ENCODE measurements around the gene MLF2. TPM values are rescaled to one million over a fixed set of nuclear protein-coding genes. Genes with fewer than 3 reads are reported as not detected.

Gene MLF2
- total and polyA plus RNA-seq, 9 of the 15 experiments (the other 6 are each of a cell fraction or from before 2014, with no cell fraction given), result 11.4 to 190 (median 139) TPM

DNA sequence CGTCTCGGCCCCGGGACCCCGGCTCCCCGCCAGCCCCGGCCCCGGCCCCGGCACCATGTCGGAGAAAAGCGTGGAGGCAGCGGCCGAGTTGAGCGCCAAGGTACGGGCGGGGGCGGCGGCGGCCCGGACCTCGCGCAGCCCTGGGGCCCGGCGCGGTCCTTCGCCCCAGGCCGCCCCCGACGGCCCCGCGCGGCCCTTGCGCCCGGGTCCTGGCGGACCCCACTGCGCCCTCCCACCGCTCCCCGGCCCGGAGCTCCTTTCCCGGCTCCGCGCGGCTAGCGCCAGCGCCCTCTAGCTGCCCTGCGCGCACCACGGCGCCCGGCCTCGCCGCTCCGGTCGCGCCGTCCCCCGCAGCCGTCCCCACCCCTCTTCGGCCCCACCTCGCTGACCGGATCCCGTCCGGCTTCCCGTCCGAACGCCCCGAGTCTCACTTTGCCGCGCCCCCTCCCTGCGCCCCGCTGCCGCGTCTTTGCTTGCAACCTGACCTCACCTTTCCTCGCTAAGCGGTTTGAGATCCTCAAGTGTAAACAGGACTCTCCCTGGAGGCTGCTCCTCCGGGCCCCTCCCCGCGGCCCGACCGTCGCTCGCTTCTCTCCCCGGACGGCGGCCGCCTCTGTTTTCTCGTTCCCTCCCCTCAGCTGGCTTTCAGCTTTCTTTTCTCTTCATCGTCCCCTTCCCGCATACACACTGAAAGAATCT is 13.9 kb upstream of the MLF2 start (continued):
- TF ChIP-seq, protein P1, sequence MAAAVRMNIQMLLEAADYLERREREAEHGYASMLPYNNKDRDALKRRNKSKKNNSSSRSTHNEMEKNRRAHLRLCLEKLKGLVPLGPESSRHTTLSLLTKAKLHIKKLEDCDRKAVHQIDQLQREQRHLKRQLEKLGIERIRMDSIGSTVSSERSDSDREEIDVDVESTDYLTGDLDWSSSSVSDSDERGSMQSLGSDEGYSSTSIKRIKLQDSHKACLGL (CRISPR knock-in tag; IDR thresholded peaks at IDR 0.05; ENCODE audit: borderline replicate concordance, poor library complexity, severe bottlenecking), result no peak
- TF ChIP-seq BRF1 (IDR thresholded peaks at IDR 0.05; ENCODE audit: borderline replicate concordance, extremely low read depth, insufficient read length) (no peak), MTA1 (IDR thresholded peaks at IDR 0.05; ENCODE audit: borderline replicate concordance) (no peak), ZNF586 (CRISPR knock-in tag; conservative IDR thresholded peaks at IDR 0.05) (no peak), ETV6 (IDR thresholded peaks at IDR 0.05; ENCODE audit: borderline replicate concordance in 1 of 2, low read depth in 2 of 2, low read length in 1 of 2) (no peak), ETV6 (CRISPR knock-in tag; IDR thresholded peaks at IDR 0.05; ENCODE audit: borderline replicate concordance) (no peak), TCF7 (IDR thresholded peaks at IDR 0.05; ENCODE audit: borderline replicate concordance) (no peak), NUFIP1 (IDR thresholded peaks at IDR 0.05; ENCODE audit: partially characterized antibody) (no peak), TAF1 (IDR thresholded peaks at IDR 0.05; ENCODE audit: control insufficient read depth, extremely low read depth, insufficient read depth, low read length, severe bottlenecking) (peak; percentile 49), ZNF347 (CRISPR knock-in tag; IDR thresholded peaks at IDR 0.05; ENCODE audit: low read depth) (no peak), MAFF (IDR thresholded peaks at IDR 0.05; ENCODE audit: low read length) (no peak), BRD9 (IDR thresholded peaks at IDR 0.05; ENCODE audit: low read depth, partially characterized antibody) (no peak), GTF2F1 (IDR thresholded peaks at IDR 0.05; ENCODE audit: low read depth, low read length) (no peak), ELF2 (CRISPR knock-in tag; IDR thresholded peaks at IDR 0.05) (0 out of 2 replicates have a peak, but pooled peaks have one; percentile 17), NR2C2 (CRISPR knock-in tag; IDR thresholded peaks at IDR 0.05) (no peak), NR2C2 (tag; IDR thresholded peaks at IDR 0.05) (no peak), HEY1 (CRISPR knock-in tag; IDR thresholded peaks at IDR 0.05; ENCODE audit: borderline replicate concordance) (no peak), SRF (CRISPR knock-in tag; IDR thresholded peaks at IDR 0.05) (no peak), EP400 (IDR thresholded peaks at IDR 0.05) (peak; percentile 34), CHD1 (IDR thresholded peaks at IDR 0.05; ENCODE audit: low read length) (no peak)
- TF ChIP-seq, protein P2, sequence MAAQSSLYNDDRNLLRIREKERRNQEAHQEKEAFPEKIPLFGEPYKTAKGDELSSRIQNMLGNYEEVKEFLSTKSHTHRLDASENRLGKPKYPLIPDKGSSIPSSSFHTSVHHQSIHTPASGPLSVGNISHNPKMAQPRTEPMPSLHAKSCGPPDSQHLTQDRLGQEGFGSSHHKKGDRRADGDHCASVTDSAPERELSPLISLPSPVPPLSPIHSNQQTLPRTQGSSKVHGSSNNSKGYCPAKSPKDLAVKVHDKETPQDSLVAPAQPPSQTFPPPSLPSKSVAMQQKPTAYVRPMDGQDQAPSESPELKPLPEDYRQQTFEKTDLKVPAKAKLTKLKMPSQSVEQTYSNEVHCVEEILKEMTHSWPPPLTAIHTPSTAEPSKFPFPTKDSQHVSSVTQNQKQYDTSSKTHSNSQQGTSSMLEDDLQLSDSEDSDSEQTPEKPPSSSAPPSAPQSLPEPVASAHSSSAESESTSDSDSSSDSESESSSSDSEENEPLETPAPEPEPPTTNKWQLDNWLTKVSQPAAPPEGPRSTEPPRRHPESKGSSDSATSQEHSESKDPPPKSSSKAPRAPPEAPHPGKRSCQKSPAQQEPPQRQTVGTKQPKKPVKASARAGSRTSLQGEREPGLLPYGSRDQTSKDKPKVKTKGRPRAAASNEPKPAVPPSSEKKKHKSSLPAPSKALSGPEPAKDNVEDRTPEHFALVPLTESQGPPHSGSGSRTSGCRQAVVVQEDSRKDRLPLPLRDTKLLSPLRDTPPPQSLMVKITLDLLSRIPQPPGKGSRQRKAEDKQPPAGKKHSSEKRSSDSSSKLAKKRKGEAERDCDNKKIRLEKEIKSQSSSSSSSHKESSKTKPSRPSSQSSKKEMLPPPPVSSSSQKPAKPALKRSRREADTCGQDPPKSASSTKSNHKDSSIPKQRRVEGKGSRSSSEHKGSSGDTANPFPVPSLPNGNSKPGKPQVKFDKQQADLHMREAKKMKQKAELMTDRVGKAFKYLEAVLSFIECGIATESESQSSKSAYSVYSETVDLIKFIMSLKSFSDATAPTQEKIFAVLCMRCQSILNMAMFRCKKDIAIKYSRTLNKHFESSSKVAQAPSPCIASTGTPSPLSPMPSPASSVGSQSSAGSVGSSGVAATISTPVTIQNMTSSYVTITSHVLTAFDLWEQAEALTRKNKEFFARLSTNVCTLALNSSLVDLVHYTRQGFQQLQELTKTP (IDR thresholded peaks at IDR 0.05; ENCODE audit: low read depth in 1 of 2, partially characterized antibody in 2 of 2), result no peak
- TF ChIP-seq, protein P3, sequence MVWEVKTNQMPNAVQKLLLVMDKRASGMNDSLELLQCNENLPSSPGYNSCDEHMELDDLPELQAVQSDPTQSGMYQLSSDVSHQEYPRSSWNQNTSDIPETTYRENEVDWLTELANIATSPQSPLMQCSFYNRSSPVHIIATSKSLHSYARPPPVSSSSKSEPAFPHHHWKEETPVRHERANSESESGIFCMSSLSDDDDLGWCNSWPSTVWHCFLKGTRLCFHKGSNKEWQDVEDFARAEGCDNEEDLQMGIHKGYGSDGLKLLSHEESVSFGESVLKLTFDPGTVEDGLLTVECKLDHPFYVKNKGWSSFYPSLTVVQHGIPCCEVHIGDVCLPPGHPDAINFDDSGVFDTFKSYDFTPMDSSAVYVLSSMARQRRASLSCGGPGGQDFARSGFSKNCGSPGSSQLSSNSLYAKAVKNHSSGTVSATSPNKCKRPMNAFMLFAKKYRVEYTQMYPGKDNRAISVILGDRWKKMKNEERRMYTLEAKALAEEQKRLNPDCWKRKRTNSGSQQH (CRISPR knock-in tag; IDR thresholded peaks at IDR 0.05), result no peak

All from K562 (cell line).